ENCODE data around the gene RNF150. TPM values are rescaled to one million over a fixed set of nuclear protein-coding genes. Genes with fewer than 3 reads are reported as not detected.

The RNF150 gene
- total RNA-seq, 2 donors from 2014 or later: 2.3 to 4.6 TPM

- Histone ChIP-seq H3K27ac (peak overlapping the region in 2 of 4 donors; percentile 47 to 59), H3K36me3 (replicated peaks in 1 of 2; ENCODE audit: insufficient read depth in 1 of 2, low read depth in 2 of 2) (no peaks in the 10 kb centered on the region), H3K4me1 (peaks cover 6% of the 10 kb centered on the region), H3K27me3 (no peaks in the 10 kb centered on the region), H3K4me3 (peak overlapping the region; percentile 42 to 95), H3K9me3 (no peaks in the 10 kb centered on the region)
- 1% methylated on average over 40 of the region's 42 CpGs; no CpG with 5 or more reads in 1 of the 2 donors for WGBS, 2 donors
- ATAC-seq (peak; percentile 52), DNase-seq (peak; percentile 15 to 40 (median 19))
- intact Hi-C loops (cut with DNase I): loop anchor here (5.0 kb wide), 1 partner anchor 270 kb away; no protein-coding TSS in a partner anchor
- TF ChIP-seq POLR2A (IDR thresholded peaks at IDR 0.05): no peak
- TF ChIP-seq CTCF (IDR thresholded peaks at IDR 0.05): no peak
Measured at GRCh38 chr4:141132709-141133145, 542 bp downstream of the RNF150 start.

- intact Hi-C loops (cut with DNase I): loop anchor here (5.0 kb wide), 1 partner anchor 270 kb away; no protein-coding TSS in a partner anchor
- Histone ChIP-seq H3K27ac (peak overlapping the region in 1 of 4 donors; percentile 59), H3K27me3 (no peaks in the 10 kb centered on the region), H3K4me3 (peak overlapping the region; percentile 42 to 95), H3K36me3 (replicated peaks in 1 of 2; ENCODE audit: insufficient read depth in 1 of 2, low read depth in 2 of 2) (no peaks in the 10 kb centered on the region), H3K9me3 (no peaks in the 10 kb centered on the region), H3K4me1 (peaks cover 6% of the 10 kb centered on the region)
- DNase-seq: peak; percentile 3 to 17 (median 14)
- TF ChIP-seq CTCF (IDR thresholded peaks at IDR 0.05) (no peak), POLR2A (IDR thresholded peaks at IDR 0.05) (no peak)
- ATAC-seq: peak; percentile 16
- 1 to 29% methylated on average over 13 to 61 of the region's 64 CpGs for WGBS, 2 donors
Measured at GRCh38 chr4:141132072-141132708, 1.1 kb downstream of the RNF150 start.

- WGBS, 2 donors: 30 to 49% methylated on average over 8 of the region's 8 CpGs
- Histone ChIP-seq H3K27me3 (no peaks in the 10 kb centered on the region), H3K36me3 (replicated peaks in 1 of 2; ENCODE audit: insufficient read depth in 1 of 2, low read depth in 2 of 2) (no peaks in the 10 kb centered on the region), H3K4me3 (peak overlapping the region in 1 of 2 donors; percentile 95), H3K4me1 (peaks cover 6% of the 10 kb centered on the region), H3K27ac (no peak overlapping the region), H3K9me3 (no peaks in the 10 kb centered on the region)
- no peak for TF ChIP-seq POLR2A (IDR thresholded peaks at IDR 0.05)
- ATAC-seq: no peak
- no peak for DNase-seq
- intact Hi-C loops (cut with DNase I): loop anchor here (5.0 kb wide), 1 partner anchor 269 kb away; no protein-coding TSS in a partner anchor
Measured at GRCh38 chr4:141131723-141132071, 1.6 kb downstream of the RNF150 start.

- WGBS, 2 donors: 69 to 82% methylated on average over 6 of the region's 6 CpGs
- Histone ChIP-seq H3K27me3 (no peaks in the 10 kb centered on the region), H3K27ac (no peak overlapping the region)
Measured at GRCh38 chr4:141130947-141131605, 2.2 kb downstream of the RNF150 start.

More at GRCh38 chr4:141130947-141131605, 2.2 kb downstream of the RNF150 start:
- intact Hi-C loops (cut with DNase I): loop anchor here (5.0 kb wide), 1 partner anchor 269 kb away; no protein-coding TSS in a partner anchor
- ATAC-seq (no peak), DNase-seq (no peak)
- Histone ChIP-seq H3K4me1 (peaks cover 6% of the 10 kb centered on the region), H3K36me3 (replicated peaks in 1 of 2; ENCODE audit: insufficient read depth in 1 of 2, low read depth in 2 of 2) (no peaks in the 10 kb centered on the region), H3K9me3 (no peaks in the 10 kb centered on the region), H3K4me3 (no peak overlapping the region)
- TF ChIP-seq CTCF (IDR thresholded peaks at IDR 0.05) (no peak), POLR2A (IDR thresholded peaks at IDR 0.05) (no peak)

All from body of pancreas (tissue), 4 donors.